KMS-11 (cell line): ENCODE measurements around the gene TNFRSF18.

Experiments
- H2AFZ ChIP-seq: fragments of 200-600 bp; sonication (generic); 2 replicates; pipeline ENCODE4 v1.6.1; 2016; ENCODE audit warnings: antibody characterized with exemption, mixed run types, low read depth
- H3K27ac ChIP-seq: fragments of 200-600 bp; sonication (generic); 2 replicates; pipeline ENCODE4 v1.6.1; 2016; ENCODE audit warnings: mild to moderate bottlenecking, mixed run types
- H3K27me3 ChIP-seq: fragments of 200-600 bp; sonication (generic); 2 replicates; pipeline ENCODE4 v1.6.1; 2017; ENCODE audit warnings: mild to moderate bottlenecking, low read depth, mixed run types, moderate library complexity; ENCODE audit not compliant: insufficient read depth
- H3K36me3 ChIP-seq: fragments of 200-600 bp; sonication (generic); 2 replicates; pipeline ENCODE4 v1.6.1; 2017; ENCODE audit warnings: mild to moderate bottlenecking, mixed run types; ENCODE audit not compliant: insufficient read depth
- H3K4me1 ChIP-seq: fragments of 200-600 bp; sonication (generic); 2 replicates; pipeline ENCODE4 v1.6.1; 2016; ENCODE audit warnings: mild to moderate bottlenecking, low read depth, mixed run types; ENCODE audit not compliant: poor library complexity, severe bottlenecking
- H3K4me2 ChIP-seq: fragments of 200-600 bp; sonication (generic); 2 replicates; pipeline ENCODE4 v1.7.0; 2016; ENCODE audit warnings: mild to moderate bottlenecking, mixed run types
- H3K4me3 ChIP-seq: fragments of 200-600 bp; sonication (generic); IDR thresholded peaks from 2 replicates; pipeline ENCODE4 v1.6.1; 2017; ENCODE audit warnings: low read depth, low read length, mixed read lengths; ENCODE audit not compliant: insufficient read depth
- H3K79me2 ChIP-seq: fragments of 200-600 bp; sonication (generic); 2 replicates; pipeline ENCODE4 v1.6.1; 2016; ENCODE audit warnings: low read depth, mixed run types; ENCODE audit not compliant: insufficient read depth
- H3K9ac ChIP-seq: fragments of 200-600 bp; sonication (generic); 2 replicates; pipeline ENCODE4 v1.6.1; 2016; ENCODE audit warnings: mild to moderate bottlenecking, mixed run types
- H4K20me1 ChIP-seq: fragments of 200-600 bp; sonication (generic); 2 replicates; pipeline ENCODE4 v1.6.1; 2016; ENCODE audit warnings: mild to moderate bottlenecking, mixed run types; ENCODE audit not compliant: insufficient read depth
- TF ChIP-seq, protein P1 (sequence below): fragments of 200-600 bp; sonication (generic); conservative IDR thresholded peaks from 2 replicates; pipeline ENCODE4 v1.6.1; 2017; ENCODE audit warnings: low read depth, mild to moderate bottlenecking, antibody characterized with exemption, low read length, moderate library complexity, mixed read lengths

The TNFRSF18 gene

GRCh38 chr1:1181129-1181937, 25.1 kb downstream of the TNFRSF18 start:
- H3K4me1 ChIP-seq, result no peaks in the 10 kb centered on the region
- H2AFZ ChIP-seq, result no peak overlapping the region
- no peak overlapping the region for H3K4me3 ChIP-seq
- no peaks in the 10 kb centered on the region for H4K20me1 ChIP-seq
- no peaks in the 10 kb centered on the region for H3K79me2 ChIP-seq
- H3K27me3 ChIP-seq, result peaks cover 92% of the 10 kb centered on the region
- no peak overlapping the region for H3K27ac ChIP-seq
- H3K36me3 ChIP-seq, result no peaks in the 10 kb centered on the region
- TF ChIP-seq, protein P1, sequence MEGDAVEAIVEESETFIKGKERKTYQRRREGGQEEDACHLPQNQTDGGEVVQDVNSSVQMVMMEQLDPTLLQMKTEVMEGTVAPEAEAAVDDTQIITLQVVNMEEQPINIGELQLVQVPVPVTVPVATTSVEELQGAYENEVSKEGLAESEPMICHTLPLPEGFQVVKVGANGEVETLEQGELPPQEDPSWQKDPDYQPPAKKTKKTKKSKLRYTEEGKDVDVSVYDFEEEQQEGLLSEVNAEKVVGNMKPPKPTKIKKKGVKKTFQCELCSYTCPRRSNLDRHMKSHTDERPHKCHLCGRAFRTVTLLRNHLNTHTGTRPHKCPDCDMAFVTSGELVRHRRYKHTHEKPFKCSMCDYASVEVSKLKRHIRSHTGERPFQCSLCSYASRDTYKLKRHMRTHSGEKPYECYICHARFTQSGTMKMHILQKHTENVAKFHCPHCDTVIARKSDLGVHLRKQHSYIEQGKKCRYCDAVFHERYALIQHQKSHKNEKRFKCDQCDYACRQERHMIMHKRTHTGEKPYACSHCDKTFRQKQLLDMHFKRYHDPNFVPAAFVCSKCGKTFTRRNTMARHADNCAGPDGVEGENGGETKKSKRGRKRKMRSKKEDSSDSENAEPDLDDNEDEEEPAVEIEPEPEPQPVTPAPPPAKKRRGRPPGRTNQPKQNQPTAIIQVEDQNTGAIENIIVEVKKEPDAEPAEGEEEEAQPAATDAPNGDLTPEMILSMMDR, result no peak
- no peak overlapping the region for H3K4me2 ChIP-seq
- H3K9ac ChIP-seq, result no peak overlapping the region

- H3K27ac ChIP-seq, result no peak overlapping the region
- no peaks in the 10 kb centered on the region for H3K4me1 ChIP-seq
- H3K9ac ChIP-seq, result no peak overlapping the region
- no peak overlapping the region for H2AFZ ChIP-seq
- H4K20me1 ChIP-seq, result no peaks in the 10 kb centered on the region
- no peaks in the 10 kb centered on the region for H3K79me2 ChIP-seq
- peaks cover 91% of the 10 kb centered on the region for H3K27me3 ChIP-seq
- no peaks in the 10 kb centered on the region for H3K36me3 ChIP-seq
- TF ChIP-seq, protein P1, result no peak
- H3K4me3 ChIP-seq, result no peak overlapping the region
- no peak overlapping the region for H3K4me2 ChIP-seq
Measured at GRCh38 chr1:1179983-1180861, 26.2 kb downstream of the TNFRSF18 start.

- no peaks in the 10 kb centered on the region for H3K79me2 ChIP-seq
- no peaks in the 10 kb centered on the region for H3K4me1 ChIP-seq
- no peaks in the 10 kb centered on the region for H4K20me1 ChIP-seq
- no peak overlapping the region for H3K27ac ChIP-seq
- H2AFZ ChIP-seq, result no peak overlapping the region
- H3K9ac ChIP-seq, result no peak overlapping the region
- H3K4me3 ChIP-seq, result no peak overlapping the region
- H3K4me2 ChIP-seq, result no peak overlapping the region
- H3K27me3 ChIP-seq, result peaks cover 94% of the 10 kb centered on the region
- no peaks in the 10 kb centered on the region for H3K36me3 ChIP-seq
- TF ChIP-seq, protein P1, result no peak
Measured at GRCh38 chr1:1179346-1179982, 26.9 kb downstream of the TNFRSF18 start.

DNA sequence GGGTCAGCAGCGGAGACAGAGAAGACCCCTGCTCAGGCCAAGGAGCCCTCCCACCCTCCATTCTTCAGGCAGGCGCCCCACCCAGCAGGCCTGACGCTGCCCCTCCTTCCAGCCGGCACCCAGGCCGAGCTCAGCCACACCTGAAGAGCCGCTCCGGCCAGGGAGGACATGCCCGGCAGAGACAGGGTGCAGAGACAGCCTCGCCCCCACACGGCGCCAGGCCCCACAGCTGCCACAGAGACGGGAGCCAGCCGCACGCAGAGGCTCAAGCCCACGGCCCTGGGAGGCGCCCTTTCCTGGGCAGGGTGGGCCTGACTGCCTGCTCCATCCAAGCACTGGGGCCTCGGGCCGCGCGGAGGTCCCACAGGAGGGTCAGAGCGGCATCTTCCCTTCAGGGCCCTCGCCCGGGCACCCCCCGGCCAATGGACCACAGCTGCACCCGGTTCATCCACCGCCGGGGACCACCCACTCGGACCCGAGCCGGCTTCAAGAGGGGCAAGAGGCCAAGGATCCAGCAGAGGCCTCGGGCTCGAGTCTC, 27.5 kb downstream of the TNFRSF18 start:
- no peaks in the 10 kb centered on the region for H3K79me2 ChIP-seq
- H3K4me2 ChIP-seq, result no peak overlapping the region
- no peak overlapping the region for H3K4me3 ChIP-seq
- H3K36me3 ChIP-seq, result no peaks in the 10 kb centered on the region
- H3K27ac ChIP-seq, result no peak overlapping the region
- H3K9ac ChIP-seq, result no peak overlapping the region
- H2AFZ ChIP-seq, result no peak overlapping the region
- H4K20me1 ChIP-seq, result no peaks in the 10 kb centered on the region
- TF ChIP-seq, protein P1, result no peak
- H3K27me3 ChIP-seq, result peaks cover 94% of the 10 kb centered on the region
- H3K4me1 ChIP-seq, result no peaks in the 10 kb centered on the region
